Astrocyte (in vitro differentiated cells and primary cell): ENCODE data around the gene TNNI3K. TPM values are rescaled to one million over a fixed set of nuclear protein-coding genes. Genes with fewer than 3 reads are reported as not detected.

Source experiments
- DNase-seq: peaks from one replicate; pipeline ENCODE4 v3.0.0-alpha.2; 2010; ENCODE audit warnings: low read depth
- FAIRE-seq: peaks from 2 replicates; lab custom pipeline; 2011; peaks lifted over from hg19 to GRCh38; lab: Jason Lieb, UNC
- H2AFZ ChIP-seq: 2 replicates; pipeline ENCODE4 v1.6.0; 2012; ENCODE audit warnings: low read depth, low read length, inconsistent platforms
- H3K27ac ChIP-seq: 2 replicates; pipeline ENCODE4 v1.5.1; 2011; ENCODE audit warnings: low read depth, low read length, inconsistent platforms
- H3K27me3 ChIP-seq: 2 replicates; pipeline ENCODE4 v1.6.0; 2011; ENCODE audit warnings: low read length, inconsistent platforms; ENCODE audit not compliant: insufficient read depth
- H3K36me3 ChIP-seq: 2 replicates; pipeline ENCODE4 v1.5.1; 2011; ENCODE audit warnings: low read length, inconsistent platforms; ENCODE audit not compliant: insufficient read depth
- H3K4me1 ChIP-seq: 2 replicates; pipeline ENCODE4 v1.5.1; 2011; ENCODE audit warnings: low read length, inconsistent platforms; ENCODE audit not compliant: insufficient read depth
- H3K4me2 ChIP-seq: 2 replicates; pipeline ENCODE4 v1.6.0; 2012; ENCODE audit warnings: low read length, inconsistent platforms
- H3K4me3 ChIP-seq: 2 replicates; pipeline ENCODE4 v1.5.1; 2011; ENCODE audit warnings: low read depth, mild to moderate bottlenecking, low read length, inconsistent platforms; ENCODE audit not compliant: insufficient read depth
- H3K79me2 ChIP-seq: 2 replicates; pipeline ENCODE4 v1.6.0; 2012; ENCODE audit warnings: mild to moderate bottlenecking, low read length, inconsistent platforms; ENCODE audit not compliant: insufficient read depth
- H3K9ac ChIP-seq: 2 replicates; pipeline ENCODE4 v1.6.0; 2012; ENCODE audit warnings: mild to moderate bottlenecking, low read length, inconsistent platforms
- H3K9me3 ChIP-seq: 2 replicates; pipeline ENCODE4 v1.5.1; 2012; ENCODE audit warnings: low read depth, mild to moderate bottlenecking, low read length, inconsistent platforms; ENCODE audit not compliant: insufficient read depth
- H4K20me1 ChIP-seq: 2 replicates; pipeline ENCODE4 v1.6.0; 2012; ENCODE audit warnings: low read length, inconsistent platforms; ENCODE audit not compliant: insufficient read depth
- H3K27ac Mint-ChIP-seq: one replicate; pipeline ENCODE4 v1.8.0; 2021; ENCODE audit warnings: mild to moderate bottlenecking, mixed read lengths; ENCODE audit not compliant: unreplicated experiment
- H3K27me3 Mint-ChIP-seq: one replicate; pipeline ENCODE4 v1.8.0; 2021; ENCODE audit warnings: low read depth, mixed read lengths; ENCODE audit not compliant: unreplicated experiment
- H3K36me3 Mint-ChIP-seq: one replicate; pipeline ENCODE4 v1.8.0; 2021; ENCODE audit warnings: low read depth, mixed read lengths; ENCODE audit not compliant: unreplicated experiment
- H3K4me1 Mint-ChIP-seq: one replicate; pipeline ENCODE4 v1.8.0; 2021; ENCODE audit warnings: low read depth, mixed read lengths; ENCODE audit not compliant: unreplicated experiment
- H3K4me3 Mint-ChIP-seq: one replicate; pipeline ENCODE4 v1.8.0; 2021; ENCODE audit warnings: mild to moderate bottlenecking, moderate library complexity, mixed read lengths; ENCODE audit not compliant: unreplicated experiment
- H3K9me3 Mint-ChIP-seq: one replicate; pipeline ENCODE4 v1.8.0; 2021; ENCODE audit warnings: mild to moderate bottlenecking, mixed read lengths; ENCODE audit not compliant: unreplicated experiment
- EZH2 ChIP-seq: IDR thresholded peaks from 2 replicates; pipeline ENCODE4 v1.6.1; 2012; ENCODE audit warnings: mild to moderate bottlenecking, low read length, inconsistent platforms; ENCODE audit not compliant: insufficient read depth
- total RNA-seq: library from RNA; stranded (reverse); gene quantifications from 2 replicates; pipeline ENCODE4 v1.2.1, GENCODE V29; 2021
- TF ChIP-seq, protein P1 (sequence below): IDR thresholded peaks from 2 replicates; pipeline ENCODE4 v1.5.1; 2011; ENCODE audit warnings: low read depth, mild to moderate bottlenecking, inconsistent platforms, low read length, moderate library complexity; ENCODE audit not compliant: insufficient read depth

TNNI3K gene
- total RNA-seq, 1 donor from 2014 or later = 0.45 TPM

DNA sequence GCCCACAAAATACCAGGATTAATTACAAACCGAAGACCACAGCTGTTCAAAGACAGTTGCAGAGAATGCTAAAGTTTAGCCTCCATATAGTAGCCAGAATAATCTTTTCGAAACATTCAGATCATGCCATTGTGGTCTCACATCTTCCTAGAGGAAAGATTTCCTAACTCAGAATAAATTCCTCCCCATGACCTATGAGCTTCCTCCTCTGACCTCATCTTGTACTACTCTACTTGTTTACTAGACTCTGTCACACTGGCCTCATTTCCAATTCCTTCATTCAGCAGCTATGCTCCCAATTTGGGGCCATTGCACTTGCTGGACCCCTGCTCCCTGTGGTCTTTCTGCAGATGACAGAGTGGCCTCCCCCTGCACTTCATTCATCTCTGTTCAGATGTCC, 349.0 kb downstream of the TNNI3K start:
- no peaks in the 10 kb centered on the region for H3K4me1 ChIP-seq
- H3K9ac ChIP-seq = no peak overlapping the region
- FAIRE-seq (no peak), DNase-seq (peak; percentile 14)
- no peak overlapping the region for H2AFZ ChIP-seq
- no peaks in the 10 kb centered on the region for H3K36me3 ChIP-seq
- no peak overlapping the region for H3K4me2 ChIP-seq
- Mint-ChIP-seq H3K27me3 (no peaks in the 10 kb centered on the region), H3K27ac (peak overlapping the region; percentile 8), H3K36me3 (no peaks in the 10 kb centered on the region), H3K4me3 (no peak overlapping the region), H3K9me3 (no peaks in the 10 kb centered on the region), H3K4me1 (peaks cover 13% of the 10 kb centered on the region)
- H3K79me2 ChIP-seq = no peaks in the 10 kb centered on the region
- no peaks in the 10 kb centered on the region for H3K9me3 ChIP-seq
- H3K27me3 ChIP-seq = no peaks in the 10 kb centered on the region
- no peak overlapping the region for H3K27ac ChIP-seq
- no peak overlapping the region for H3K4me3 ChIP-seq
- TF ChIP-seq EZH2 = no peak
- TF ChIP-seq, protein P1, sequence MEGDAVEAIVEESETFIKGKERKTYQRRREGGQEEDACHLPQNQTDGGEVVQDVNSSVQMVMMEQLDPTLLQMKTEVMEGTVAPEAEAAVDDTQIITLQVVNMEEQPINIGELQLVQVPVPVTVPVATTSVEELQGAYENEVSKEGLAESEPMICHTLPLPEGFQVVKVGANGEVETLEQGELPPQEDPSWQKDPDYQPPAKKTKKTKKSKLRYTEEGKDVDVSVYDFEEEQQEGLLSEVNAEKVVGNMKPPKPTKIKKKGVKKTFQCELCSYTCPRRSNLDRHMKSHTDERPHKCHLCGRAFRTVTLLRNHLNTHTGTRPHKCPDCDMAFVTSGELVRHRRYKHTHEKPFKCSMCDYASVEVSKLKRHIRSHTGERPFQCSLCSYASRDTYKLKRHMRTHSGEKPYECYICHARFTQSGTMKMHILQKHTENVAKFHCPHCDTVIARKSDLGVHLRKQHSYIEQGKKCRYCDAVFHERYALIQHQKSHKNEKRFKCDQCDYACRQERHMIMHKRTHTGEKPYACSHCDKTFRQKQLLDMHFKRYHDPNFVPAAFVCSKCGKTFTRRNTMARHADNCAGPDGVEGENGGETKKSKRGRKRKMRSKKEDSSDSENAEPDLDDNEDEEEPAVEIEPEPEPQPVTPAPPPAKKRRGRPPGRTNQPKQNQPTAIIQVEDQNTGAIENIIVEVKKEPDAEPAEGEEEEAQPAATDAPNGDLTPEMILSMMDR = no peak
- no peaks in the 10 kb centered on the region for H4K20me1 ChIP-seq

DNA sequence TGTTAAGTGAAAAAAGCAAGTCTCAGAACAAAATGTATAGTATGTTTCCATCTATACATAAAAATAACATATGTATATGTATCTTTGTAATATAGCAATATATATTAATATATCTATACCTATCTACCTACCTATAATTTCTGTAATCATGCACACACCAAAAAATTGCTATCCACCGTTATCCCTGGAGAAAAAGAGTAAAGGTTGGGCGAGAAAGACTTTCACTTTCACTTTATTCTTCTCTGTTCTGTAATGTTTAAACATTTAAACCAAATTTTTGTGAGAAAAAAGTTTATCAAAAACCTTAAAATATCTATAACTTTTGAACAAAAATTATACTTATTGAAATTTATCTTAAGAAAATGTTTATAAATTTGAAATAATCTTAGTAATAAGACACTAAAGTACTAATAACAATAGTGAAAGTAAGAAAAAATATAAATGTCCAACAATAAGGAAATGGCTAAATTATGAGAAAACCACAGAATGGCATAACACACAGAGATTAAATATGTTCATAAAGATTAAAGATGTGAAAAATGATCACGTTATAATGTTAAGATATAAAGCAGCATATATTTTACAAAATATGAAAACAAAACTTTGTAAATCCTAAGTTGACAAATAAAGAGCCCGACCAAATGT, 351.2 kb downstream of the TNNI3K start:
- no peak overlapping the region for H3K27ac ChIP-seq
- H2AFZ ChIP-seq = no peak overlapping the region
- H3K36me3 Mint-ChIP-seq = no peaks in the 10 kb centered on the region
- H3K9me3 ChIP-seq = no peaks in the 10 kb centered on the region
- no peaks in the 10 kb centered on the region for H3K9me3 Mint-ChIP-seq
- no peak overlapping the region for H3K4me3 Mint-ChIP-seq
- no peak overlapping the region for H3K4me2 ChIP-seq
- no peaks in the 10 kb centered on the region for H4K20me1 ChIP-seq
- no peak overlapping the region for H3K27ac Mint-ChIP-seq
- FAIRE-seq (no peak), DNase-seq (no peak)
- H3K27me3 ChIP-seq = no peaks in the 10 kb centered on the region
- H3K4me1 ChIP-seq = no peaks in the 10 kb centered on the region
- peaks cover 3% of the 10 kb centered on the region for H3K27me3 Mint-ChIP-seq
- H3K4me3 ChIP-seq = no peak overlapping the region
- H3K4me1 Mint-ChIP-seq = peaks cover 13% of the 10 kb centered on the region
- H3K36me3 ChIP-seq = no peaks in the 10 kb centered on the region
- TF ChIP-seq, protein P1 = no peak
- TF ChIP-seq EZH2 = no peak
- H3K79me2 ChIP-seq = no peaks in the 10 kb centered on the region
- no peak overlapping the region for H3K9ac ChIP-seq

DNA sequence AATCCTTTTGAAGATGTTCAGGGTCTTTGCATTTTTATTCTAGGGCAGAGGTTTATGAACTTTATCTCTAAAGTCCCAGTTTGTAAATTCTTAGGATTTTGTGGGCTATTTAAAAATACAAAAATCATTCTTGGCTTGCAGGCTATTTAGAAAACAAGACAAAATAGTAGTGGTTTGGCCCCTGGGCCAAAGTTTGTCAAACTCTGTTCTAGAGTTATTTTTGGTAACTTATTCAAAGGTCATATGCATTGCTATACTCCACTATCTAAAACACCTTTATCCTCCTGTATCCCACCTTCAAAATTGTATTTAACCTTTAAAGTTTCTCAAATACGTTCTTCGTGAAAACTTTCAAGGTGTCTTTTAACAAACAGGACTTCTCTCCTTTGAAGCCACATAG, 352.7 kb downstream of the TNNI3K start:
- DNase-seq = no peak

More for the DNA sequence above, 352.7 kb downstream of the TNNI3K start:
- no peak overlapping the region for H3K4me2 ChIP-seq
- Mint-ChIP-seq H3K36me3 (no peaks in the 10 kb centered on the region), H3K4me1 (peaks cover 13% of the 10 kb centered on the region), H3K9me3 (no peaks in the 10 kb centered on the region), H3K27ac (no peak overlapping the region), H3K27me3 (peaks cover 6% of the 10 kb centered on the region), H3K4me3 (no peak overlapping the region)
- H3K9ac ChIP-seq = no peak overlapping the region
- no peaks in the 10 kb centered on the region for H3K9me3 ChIP-seq
- H3K36me3 ChIP-seq = no peaks in the 10 kb centered on the region
- no peaks in the 10 kb centered on the region for H4K20me1 ChIP-seq
- TF ChIP-seq EZH2 = no peak
- TF ChIP-seq, protein P1 = no peak
- H3K4me1 ChIP-seq = no peaks in the 10 kb centered on the region
- no peak overlapping the region for H3K27ac ChIP-seq
- FAIRE-seq = no peak
- H2AFZ ChIP-seq = no peak overlapping the region
- no peaks in the 10 kb centered on the region for H3K27me3 ChIP-seq
- no peak overlapping the region for H3K4me3 ChIP-seq
- H3K79me2 ChIP-seq = no peaks in the 10 kb centered on the region
